RPMI8226 (cell line): ENCODE results near the gene TMEM62.
A peak's percentile ranks its signal among the peaks of the same experiment; 100 is the strongest.
"Not testable (repeated sequence)": the region's sequence is repeated elsewhere in the genome, so short reads cannot be mapped to it uniquely, and the experiment has no call there.

Experiments
- DNase-seq: peaks from one replicate; pipeline ENCODE4 v3.0.0-alpha.2; 2015

The TMEM62 gene

DNA sequence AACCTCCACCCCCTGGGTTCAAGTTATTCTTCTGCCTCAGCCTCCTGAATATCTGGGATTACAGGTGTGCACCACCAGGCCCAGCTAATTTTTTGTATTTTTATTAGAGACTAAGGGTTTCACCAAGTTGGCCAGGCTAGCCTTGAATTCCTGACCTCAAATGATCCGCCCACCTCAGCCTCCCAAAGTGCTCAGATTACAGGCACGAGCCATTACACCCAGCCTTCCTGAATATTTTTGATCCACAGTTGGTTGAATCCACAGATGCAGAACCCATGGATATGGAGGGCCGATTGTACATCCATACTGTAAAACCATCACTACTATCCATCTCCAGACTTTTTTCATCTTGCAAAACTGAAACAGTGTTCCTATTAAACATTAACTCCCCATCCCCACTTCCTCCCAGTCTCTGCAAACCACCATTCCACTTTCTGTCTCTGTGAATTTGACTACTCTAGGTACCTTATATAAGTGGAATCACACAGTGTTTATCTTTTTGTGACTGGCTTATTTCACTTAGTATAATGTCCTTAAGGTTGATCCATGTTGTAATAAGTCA lies 8.2 kb upstream of the TMEM62 start:
- DNase-seq: no peak

GRCh38 chr15:43126356-43126755 lies 7.0 kb upstream of the TMEM62 start:
- DNase-seq: no peak

DNA sequence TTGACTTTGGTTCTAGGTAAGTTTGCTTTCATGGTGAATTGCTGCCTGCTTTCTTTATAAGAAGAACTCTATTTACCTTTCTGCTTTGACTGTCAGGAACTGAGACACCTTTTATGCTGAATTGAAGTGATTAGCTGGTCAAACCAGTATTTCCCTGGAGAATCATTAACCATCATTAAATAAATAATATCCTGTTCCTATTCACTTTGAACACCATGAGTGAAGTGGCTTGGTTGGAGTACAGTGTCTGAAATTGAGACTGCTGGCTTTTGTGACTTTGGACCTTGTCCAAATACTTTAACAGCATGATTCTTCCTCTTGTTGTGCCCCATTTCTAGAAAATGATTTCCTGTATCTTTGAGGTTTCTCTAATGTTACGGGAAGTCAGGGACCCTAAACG lies 5.6 kb upstream of the TMEM62 start:
- DNase-seq: no peak

DNA sequence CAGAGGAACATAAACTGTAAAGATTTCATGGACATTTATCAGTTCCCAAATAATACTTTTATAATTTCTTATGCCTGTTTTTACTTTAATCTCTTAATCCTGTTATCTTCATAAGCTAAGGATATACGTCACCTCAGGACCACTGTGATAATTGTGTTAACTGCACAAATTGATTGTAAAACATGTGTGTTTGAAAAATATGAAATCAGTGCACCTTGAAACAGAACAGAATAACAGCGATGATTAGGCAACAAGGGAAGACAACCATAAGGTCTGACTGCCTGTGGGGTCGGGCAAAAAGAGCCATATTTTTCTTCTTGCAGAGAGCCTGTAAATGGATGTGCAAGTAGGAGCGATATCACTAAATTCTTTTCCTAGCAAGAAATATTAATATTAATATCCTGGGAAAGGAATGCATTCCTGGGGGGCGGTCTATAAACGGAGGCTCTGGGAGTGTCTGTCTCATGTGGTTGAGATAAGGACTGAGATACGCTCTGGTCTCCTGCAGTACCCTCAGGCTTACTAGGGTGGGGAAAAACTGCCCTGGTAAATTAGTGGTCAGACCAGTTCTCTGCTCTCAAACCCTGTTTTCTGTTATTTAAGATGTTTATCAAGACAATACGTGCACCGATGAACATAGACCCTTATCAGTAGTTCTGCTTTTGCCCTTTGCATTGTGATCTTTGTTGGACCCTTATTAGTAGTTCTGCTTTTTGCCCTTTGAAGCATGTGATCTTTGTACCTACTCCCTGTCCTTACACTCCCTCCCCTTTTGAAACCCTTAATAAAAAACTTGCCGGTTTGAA lies 5.0 kb upstream of the TMEM62 start:
- DNase-seq: not testable (repeated sequence)

GRCh38 chr15:43128980-43129335 lies 4.4 kb upstream of the TMEM62 start:
- DNase-seq: no peak

DNA sequence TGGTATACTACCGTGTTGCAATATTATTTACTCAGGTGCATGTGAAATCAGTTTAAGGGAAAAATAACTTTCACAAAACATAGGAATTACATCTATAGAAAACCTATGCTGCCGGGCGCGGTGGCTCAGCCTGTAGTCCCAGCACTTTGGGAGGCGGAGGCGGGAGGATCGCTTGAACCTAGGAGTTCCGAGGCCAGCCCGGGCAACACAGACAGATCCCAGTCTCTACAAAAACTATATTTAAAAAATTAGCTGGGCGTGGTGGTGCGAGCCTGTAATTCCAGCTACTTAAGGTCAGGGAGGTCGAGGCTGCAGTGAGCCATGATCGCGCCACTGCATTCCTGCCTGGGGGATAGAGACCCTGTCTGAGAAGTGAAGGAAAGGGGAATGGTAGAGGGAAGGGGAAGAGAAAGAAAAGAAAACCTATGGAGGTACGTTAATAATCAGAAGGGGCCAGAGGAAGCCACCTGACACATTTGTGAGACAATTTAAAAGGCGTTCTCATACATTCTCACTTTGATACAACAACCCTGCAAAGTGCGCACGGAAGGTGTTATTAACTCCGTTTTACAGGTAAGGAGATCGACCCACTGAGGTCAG lies 456 bp upstream of the TMEM62 start:
- no peak for DNase-seq

- no peak for DNase-seq
Measured at GRCh38 chr15:43134157-43134635, 810 bp downstream of the TMEM62 start.

DNA sequence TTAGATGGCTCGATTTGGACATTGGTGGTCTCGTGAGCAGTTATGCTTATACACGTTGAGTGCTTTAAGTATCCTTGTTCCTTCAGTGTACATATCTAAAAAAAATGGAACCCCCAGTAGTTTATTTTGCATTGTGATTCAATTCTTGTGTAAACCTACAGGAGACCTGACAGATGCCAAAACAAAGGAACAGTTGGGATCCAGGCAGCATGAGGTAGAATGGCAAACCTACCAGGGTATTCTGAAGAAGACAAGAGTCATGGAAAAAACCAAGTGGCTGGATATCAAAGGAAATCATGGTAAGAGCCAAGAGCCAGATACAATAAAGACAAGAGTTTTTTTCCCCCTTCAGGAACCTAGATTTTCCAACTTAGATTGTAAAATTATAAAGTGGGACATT lies 2.0 kb downstream of the TMEM62 start:
- no peak for DNase-seq

DNA sequence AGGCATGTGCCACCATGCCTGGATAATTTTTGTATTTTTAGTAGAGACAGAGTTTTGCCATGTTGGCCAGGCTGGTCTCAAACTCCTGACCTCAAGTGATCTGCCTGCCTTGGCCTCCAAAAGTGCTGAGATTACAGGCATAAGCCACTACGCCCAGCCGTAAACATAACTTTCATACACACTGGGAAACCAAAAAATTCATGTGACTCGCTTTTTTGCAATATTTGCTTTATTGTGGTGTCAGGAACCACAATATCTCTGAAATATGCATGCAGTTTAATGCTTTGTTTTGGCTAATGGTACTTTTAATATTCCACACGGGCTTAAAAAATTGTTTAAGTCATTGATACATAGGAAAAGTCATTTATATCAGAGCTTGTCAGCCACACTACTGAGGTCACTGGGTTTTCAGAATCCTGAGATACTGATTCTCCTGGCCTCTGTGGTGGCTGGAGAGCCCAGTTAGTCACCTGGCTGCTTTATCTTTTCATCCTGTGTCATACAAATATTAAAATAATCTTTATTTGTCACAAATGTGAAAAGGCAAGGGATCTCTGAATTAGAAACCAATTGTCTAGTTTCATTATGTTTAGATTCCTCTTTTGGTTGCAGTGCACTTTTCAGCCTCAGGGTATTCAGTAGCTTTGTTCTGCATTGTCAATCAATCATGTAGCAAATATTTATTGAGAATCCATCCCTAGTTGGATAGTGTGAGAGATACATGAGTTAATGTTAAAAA lies 10.0 kb downstream of the TMEM62 start:
- DNase-seq: no peak

DNA sequence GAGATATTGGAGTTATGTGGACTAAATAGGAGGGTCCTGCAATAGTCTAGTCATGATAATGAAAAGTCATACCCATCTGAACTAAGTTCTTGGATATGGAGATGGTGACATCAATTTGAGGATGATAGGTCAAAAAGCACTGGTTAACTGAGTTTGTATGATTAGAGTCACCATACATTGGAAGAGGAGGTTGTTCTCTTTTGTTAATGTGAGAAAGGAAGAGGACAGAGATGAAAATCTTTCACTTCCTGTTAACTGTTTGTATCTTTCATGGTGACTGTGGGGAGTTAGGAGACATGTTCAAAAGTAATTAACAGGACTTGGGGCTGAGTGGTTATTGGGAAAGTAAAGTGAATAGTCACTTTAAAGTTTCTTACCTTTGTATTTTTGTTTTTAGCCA lies 11.1 kb downstream of the TMEM62 start:
- DNase-seq: no peak

DNA sequence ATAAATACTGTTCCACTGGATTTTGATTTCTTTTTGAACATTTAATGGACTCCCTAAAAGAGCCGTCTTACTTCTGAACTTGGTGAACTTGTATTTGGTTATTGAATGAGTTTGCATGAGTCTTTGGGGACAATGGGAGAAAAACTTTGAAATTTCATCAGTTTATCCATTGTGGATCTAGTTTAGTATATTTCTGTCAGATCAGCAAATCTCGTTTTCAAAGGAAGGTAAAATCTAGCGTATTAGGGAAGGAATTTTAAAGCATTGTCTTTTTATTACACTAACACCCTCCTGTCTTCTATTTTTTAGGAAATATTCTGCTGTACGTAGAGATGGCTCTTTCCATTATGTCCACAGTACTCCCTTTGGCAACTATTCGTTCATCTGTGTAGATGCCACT lies 12.8 kb downstream of the TMEM62 start:
- DNase-seq: no peak

DNA sequence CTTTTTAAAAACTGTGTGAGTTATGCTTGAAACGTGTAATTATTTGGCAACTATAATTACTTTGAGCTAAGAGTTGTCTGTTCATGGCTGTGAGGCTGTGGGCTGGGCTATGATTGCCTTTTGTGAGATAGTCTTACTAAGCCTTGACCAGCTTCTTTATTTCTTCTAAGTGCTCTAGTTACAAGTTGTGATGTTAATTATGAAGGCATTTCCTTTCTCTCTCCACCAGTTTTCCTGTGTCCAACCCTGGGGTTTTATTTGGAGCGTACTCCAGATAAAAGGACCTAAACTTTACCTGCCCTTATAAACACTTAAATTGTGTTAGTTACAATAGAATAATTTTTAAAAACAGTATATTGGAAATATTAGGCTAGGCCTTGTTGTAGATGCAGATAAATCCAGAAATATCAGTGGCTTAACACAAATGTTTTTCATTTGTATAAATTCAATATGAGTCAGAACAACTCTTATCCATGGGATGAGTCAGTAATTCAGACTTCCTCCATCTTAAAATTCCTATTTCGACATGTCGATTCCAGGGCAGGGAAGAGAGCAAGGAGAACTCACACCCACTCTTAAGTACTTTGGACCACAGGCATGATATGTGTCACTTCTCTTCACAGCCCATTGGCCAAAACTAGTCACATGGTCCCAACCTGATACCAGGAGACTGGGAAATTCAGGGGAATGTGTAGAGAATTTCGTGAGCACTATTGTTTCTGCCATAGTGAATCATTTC lies 17.0 kb downstream of the TMEM62 start:
- no peak for DNase-seq

GRCh38 chr15:43151688-43152087 lies 18.3 kb downstream of the TMEM62 start:
- DNase-seq: no peak

DNA sequence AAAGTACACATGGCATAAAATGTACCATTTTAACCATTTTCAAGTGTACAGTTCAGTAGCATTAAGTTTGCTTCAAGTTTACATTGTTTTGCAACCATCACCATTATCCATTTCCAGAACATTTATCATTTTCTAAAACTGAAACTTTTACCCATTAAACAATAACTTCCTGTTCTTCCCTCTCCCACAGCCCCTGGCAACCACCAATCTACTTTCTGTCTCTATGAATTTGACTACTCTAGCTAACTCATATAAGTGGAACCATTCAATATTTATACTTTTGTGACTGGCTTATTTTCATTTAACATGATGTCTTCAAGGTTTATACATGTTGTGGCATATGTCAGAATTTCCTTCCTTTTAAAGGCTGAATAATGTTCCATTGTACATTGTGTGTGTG lies 19.9 kb downstream of the TMEM62 start:
- no peak for DNase-seq

- DNase-seq: no peak
Measured at GRCh38 chr15:43165801-43166325, 32.5 kb downstream of the TMEM62 start.

GRCh38 chr15:43167261-43167660 lies 33.9 kb downstream of the TMEM62 start:
- not testable (repeated sequence) for DNase-seq

DNA sequence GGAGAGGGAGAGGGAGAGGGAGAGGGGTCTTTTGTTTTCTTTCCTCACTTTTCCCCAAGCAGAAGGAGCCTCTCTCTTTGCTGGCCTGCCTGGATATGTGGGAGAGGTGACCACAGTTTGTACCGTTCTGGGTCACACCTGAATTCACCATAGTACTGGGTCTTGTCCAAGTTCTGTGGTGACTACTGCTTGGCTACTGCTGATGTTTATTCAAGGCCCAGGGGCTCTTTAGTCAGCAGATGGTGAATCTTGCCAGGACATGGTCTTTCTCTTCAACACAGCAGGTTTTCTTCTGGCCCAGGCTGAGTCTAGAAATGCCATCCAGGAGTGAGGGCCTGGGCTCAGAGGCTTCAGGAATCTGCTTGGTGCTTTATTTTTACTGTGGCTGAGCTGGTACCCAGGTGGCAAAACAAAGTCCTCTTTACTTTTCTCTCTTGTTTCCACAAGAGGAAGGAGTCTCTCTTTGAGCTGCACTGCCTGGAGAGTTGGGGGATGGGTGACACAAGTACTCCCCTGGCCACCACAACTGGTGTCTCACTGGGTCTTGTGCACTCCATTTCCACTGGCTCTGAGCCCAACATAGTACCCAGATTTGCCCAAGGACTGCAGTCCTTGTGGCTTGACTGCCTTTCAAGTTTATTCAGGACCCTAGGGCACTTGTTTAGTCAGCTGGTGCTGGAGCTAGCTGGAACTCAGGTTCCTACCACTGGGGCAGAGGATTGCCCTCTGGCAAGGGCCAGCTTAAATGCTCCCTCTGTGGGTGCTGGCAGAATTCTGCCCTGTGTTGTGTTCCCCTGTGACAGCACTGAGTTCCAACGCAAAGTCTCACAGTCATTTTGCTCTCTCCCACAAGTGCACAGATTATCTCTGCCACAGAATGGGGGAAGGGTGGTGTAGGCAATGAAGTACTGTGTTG lies 35.1 kb downstream of the TMEM62 start:
- DNase-seq: peak; percentile 14

DNA sequence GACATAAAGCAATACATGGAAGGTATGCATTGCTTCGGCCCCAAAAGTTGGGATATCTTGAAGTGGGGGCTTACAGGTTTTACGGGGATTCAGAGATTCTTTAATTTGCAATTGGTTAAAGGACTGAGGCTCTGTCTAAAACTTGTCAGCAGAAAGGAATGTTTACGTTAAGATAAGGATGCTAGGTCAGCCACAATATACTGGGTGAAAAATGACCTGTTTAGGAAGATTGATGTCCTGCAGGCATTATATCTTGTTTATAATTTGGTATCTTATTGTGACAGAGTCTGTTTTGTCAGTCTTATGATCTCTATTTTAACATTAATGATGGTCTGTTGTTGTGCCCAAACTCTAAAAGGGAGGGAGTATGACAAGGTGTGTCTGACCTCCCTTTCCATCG lies 36.5 kb downstream of the TMEM62 start:
- DNase-seq: no peak

DNA sequence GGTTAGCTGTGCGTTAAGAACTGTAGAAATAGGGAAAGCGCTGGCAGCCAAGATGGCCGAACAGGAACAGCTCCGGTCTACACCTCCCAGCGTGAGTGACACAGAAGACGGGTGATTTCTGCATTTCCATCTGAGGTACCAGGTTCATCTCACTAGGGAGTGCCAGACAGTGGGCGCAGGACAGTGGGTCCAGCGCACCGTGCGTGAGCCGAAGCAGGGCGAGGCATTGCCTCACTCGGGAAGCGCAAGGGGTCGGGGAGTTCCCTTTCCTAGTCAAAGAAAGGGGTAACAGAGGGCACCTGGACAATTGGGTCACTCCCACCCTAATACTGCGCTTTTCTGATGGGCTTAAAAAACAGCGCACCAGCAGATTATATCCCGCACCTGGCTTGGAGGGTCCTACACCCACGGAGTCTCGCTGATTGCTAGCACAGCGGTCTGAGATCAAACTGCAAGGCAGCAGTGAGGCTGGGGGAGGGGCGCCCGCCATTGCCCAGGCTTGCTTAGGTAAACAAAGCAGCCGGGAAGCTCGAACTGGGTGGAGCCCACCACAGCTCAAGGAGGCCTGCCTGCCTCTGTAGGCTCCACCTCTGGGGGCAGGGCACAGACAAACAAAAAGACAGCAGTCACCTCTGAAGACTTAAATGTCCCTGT lies 42.4 kb downstream of the TMEM62 start:
- DNase-seq: not testable (repeated sequence)

GRCh38 chr15:43177147-43177546 lies 43.8 kb downstream of the TMEM62 start:
- DNase-seq: not testable (repeated sequence)

DNA sequence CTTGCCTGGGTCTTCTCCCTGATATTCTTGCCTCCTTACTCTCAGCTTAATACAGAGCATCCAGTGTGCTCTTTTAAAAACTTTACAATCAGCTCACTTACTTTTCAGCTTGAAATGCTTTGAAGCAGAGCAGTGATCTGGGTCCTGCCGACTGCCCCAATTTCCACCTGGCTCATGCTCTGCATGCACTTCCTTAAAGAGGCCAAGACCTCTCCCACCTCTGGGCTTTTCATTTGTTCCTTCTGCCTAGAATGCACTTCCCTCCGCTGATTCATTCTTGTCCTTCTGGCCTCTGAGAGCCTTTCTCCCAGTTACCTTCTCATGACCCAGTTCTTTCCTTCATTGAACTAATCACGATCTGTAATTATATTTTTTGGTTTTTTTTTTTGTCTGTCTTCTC lies 49.9 kb downstream of the TMEM62 start:
- DNase-seq: no peak
